Measurements from ENCODE around the gene OR6B3.

OR6B3 gene

DNA sequence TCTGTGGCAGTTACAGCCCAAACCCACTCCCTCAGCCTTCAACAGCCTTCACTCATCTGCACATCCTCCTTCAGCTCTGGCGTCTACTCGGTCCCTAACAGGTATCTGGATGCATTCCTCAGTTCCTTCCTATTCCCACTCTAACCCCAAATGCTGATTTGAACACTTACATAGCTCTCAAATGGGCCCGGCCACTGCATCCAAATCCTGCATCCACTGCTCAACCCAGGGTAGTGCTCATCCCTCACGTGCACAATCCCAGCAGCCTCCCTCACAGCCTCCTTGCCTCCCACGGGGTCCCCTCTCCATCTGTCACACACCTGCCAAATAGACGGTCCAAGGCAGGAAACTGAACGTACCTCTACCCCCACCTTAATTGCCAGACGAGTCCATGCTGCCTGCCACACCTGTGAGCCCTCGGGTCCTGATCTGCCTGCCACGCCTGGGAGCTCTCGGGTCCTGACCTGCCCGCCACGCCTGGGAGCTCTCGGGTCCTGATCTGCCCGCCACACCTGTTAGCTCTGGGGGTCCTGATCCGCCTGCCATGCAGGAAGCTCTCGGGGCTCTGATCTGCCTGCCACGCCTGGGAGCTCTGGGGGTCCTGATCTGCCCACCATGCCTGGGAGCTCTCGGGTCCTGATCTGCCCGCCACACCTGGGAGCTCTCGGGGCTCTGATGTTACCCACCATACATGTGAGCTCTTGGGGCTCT is 9.9 kb downstream of the OR6B3 start:
- DNase-seq (ENCODE audit: low read depth), result no peak

GRCh38 chr2:240042740-240043139 is 10.6 kb downstream of the OR6B3 start:
- no peak for DNase-seq (ENCODE audit: low read depth)

DNA sequence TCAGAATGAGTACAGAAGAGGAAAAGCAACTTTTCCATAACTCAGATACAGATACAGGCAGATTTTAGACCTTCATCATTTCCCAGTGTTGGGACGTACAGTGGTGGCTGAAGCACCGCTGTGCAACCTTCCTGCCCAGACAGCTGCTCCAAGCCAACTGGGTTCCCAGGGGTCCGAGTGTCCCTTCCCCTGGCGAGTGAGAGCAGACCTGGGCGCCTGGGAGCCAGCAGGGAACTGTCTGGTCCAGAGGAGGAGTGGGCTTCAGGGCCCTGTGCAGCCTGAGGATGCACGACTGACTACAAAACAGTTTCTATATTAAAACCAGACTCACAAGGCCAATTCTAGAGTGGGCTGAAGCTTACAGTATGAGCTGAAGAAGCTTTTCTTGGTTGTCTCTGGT is 12.0 kb downstream of the OR6B3 start:
- DNase-seq (ENCODE audit: low read depth), result no peak

DNA sequence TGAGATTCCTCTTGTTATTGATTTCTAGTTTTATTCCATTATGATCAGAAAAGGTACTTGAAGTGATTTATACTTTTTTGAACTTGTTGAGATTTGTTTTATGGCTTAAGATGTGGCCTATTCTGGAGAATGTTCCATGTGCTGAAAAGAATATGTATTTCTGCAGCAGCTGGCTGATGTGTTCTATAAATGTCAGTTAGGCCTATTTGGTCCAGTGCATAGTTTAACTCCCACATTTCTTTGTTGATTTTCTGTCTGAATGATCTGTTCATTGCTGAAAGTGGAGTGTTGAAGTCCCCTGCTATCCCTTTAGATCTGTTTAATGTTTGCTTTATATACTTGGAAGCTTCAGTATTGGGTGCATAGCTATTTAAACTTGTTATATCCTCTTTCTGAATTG is 16.0 kb downstream of the OR6B3 start:
- DNase-seq (ENCODE audit: low read depth), result no peak

DNA sequence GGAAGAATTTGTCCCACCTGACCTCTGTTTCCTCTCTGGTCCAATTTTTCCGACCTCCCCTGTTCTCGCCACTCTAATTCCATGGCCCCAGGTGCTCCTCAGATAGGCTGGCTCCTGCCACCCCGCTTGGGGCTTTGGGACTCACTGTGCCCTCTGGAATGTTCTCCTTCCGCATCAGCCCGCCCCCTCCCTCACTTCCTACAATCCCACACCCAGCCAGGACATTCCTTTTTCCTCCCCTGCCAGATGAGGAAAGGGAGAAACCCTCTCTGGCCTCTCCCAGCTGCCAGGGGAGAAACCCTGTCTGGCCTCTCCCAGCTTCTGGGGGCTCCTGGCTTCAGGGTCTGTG is 20.0 kb downstream of the OR6B3 start:
- DNase-seq (ENCODE audit: low read depth), result no peak

DNA sequence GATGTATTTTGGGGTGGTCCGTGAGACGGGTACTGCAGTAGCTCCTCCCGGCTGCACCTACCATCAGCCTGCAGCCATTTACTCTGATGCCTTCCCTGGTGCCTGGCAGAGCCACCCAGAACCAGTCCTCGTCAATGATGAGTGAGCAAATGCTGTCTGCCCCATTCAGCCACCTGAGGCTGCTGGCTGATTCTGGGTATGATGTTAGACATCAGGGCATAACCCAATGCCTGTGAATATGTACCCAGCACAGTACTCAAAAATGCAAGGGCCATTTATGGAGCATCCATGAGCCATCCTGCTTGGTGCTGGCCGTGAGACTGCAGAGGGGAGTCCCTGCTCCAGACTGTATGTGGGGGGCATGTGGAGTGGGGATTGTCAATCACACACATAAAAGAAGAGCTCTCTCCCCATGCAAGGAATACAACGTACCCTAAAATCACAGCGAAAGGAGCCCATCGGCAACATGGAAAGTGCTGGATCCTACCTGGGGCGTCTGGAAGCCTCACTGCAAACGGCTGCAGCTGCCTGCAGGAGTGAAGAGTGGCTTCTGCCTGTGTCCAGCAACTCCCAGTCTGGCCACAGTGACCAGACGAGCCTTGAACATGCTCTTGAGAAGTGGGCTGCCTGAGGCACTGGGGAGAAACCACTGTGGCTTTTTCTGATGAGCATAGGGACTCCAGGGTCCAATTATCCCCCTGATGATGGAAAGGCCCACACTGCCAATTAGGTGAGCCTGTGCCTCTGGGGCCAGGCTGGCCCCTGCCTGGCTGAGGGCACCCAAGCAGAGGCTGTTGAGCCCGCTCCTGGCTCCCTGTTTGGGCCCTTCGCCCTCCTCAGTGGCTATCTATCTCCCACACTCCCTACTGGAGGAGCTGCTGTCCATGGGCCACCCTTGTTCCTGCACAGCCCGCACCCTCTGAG is 20.7 kb downstream of the OR6B3 start:
- no peak for DNase-seq (ENCODE audit: low read depth)

DNA sequence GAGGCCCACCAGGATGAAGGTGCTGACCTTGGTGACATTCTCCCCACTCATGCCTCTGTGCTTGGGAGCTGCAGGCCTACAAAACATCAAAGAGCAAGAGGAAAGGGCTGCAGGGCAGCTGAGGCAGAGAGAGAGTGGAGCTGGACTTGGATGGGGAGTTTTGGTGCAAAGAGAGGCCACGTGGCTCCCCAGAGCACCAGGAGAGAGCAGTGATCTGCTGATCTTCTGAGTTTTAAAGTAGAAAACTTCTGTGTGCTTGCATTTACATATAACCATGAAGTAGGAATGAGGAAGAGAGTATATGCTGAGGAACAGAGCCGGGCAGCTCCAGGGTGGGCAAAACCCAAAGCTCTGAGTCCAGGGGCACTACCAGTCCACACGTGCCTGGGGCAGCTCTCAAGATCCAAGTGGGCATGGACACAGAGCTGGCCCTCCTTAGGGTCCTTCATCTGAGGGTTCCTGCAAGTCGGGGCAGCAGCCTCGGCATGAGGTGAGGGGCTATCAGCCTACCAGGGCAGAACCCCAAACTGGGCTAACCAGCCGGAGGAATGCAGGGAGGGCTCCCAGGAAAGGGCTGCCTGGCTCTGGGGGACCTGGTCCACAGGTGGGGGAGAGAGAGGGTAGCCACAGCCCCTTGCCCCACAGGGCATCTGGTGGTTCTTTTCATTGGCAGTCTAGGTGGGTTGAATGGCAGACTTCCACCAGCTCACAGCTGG is 22.8 kb downstream of the OR6B3 start, which contains the start of gene OR6B2:
OR6B2 (minus strand) TSS at position 51 of the 716 bp plus-strand sequence; CDS start at position 51, 0 bp downstream.
- no peak for DNase-seq (ENCODE audit: low read depth)

- no peak for DNase-seq (ENCODE audit: low read depth)
These were observed 28.6 kb downstream of the OR6B3 start for GRCh38 chr2:240024766-240025165.

GRCh38 chr2:240023792-240024191 is 29.5 kb downstream of the OR6B3 start:
- DNase-seq (ENCODE audit: low read depth), result no peak

- DNase-seq (ENCODE audit: low read depth), result peak; percentile 32
These were observed 31.7 kb downstream of the OR6B3 start for GRCh38 chr2:240021488-240022104.

GRCh38 chr2:240018071-240018750 is 35.1 kb downstream of the OR6B3 start:
- no peak for DNase-seq (ENCODE audit: low read depth)

GRCh38 chr2:240014327-240014726 is 39.0 kb downstream of the OR6B3 start:
- DNase-seq (ENCODE audit: low read depth), result no peak

GRCh38 chr2:240013343-240013742 is 40.0 kb downstream of the OR6B3 start:
- no peak for DNase-seq (ENCODE audit: low read depth)

GRCh38 chr2:240002983-240003382 is 50.3 kb downstream of the OR6B3 start:
- DNase-seq (ENCODE audit: low read depth), result no peak

GRCh38 chr2:240000671-240001070 is 52.6 kb downstream of the OR6B3 start:
- no peak for DNase-seq (ENCODE audit: low read depth)

GRCh38 chr2:239997686-239998409 is 55.5 kb downstream of the OR6B3 start:
- DNase-seq (ENCODE audit: low read depth), result no peak

Measured in stimulated activated CD8-positive, alpha-beta memory T cell treated with anti-CD3 and anti-CD28 coated beads, Interleukin-15, amount 100 ng/mL, for 1 hour (primary cell).